ENCODE measurements around the gene TSHZ2.
"Not testable (repeated sequence)": the region's sequence is repeated elsewhere in the genome, so short reads cannot be mapped to it uniquely, and the experiment has no call there.

TSHZ2 gene

DNA sequence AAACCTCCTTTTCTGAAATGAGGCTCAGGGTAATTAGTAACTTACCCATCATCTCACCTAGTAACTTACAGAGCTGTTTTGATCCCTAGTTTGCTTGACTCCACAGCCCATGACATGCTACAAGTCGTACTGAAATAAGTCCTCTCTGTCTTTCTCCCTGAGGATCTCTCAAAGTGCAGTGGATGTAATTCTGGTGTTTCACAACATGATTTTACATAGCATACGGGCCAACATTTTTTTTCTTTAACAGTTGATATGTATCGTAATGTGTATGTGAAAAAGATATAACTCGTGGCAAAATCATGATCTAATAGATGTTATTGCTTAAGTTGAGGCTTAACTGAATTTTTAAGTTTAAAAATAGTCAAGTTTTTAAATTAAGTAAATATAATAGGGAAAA is 45.0 kb downstream of the TSHZ2 start:
- Histone ChIP-seq H3K4me1 (ENCODE audit: insufficient read depth, low read length) (no peaks in the 10 kb centered on the region), H3K36me3 (ENCODE audit: insufficient read depth, low read length) (no peaks in the 10 kb centered on the region), H3K27ac (ENCODE audit: low read depth, low read length) (no peak overlapping the region), H3K9ac (ENCODE audit: low read depth, low read length) (no peak overlapping the region), H3K9me3 (ENCODE audit: insufficient read depth, low read depth, low read length) (no peaks in the 10 kb centered on the region), H3K27me3 (ENCODE audit: insufficient read depth, low read length) (no peaks in the 10 kb centered on the region), H3K4me3 (ENCODE audit: low read length) (no peak overlapping the region)
- 95% methylated on average over 4 of the region's 4 CpGs for WGBS

DNA sequence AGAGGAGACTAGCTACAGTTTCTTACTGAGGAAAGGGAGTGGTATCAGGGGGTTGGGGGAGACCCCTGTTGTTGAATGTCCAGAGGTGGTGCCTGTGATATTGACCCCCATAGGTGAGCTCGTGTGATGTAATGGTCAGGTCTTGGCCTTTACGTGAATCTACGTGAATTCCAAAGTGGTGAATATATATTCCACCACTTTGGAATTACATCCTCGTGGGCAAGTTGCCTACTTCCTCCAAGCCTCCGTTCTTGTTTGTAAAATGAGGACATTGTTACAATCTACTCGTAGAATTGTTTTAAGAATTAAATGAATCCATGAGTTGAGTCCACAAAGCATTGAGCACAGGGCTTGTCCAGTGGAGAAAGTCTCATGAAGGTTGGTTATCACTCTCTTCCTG is 47.3 kb downstream of the TSHZ2 start:
- 94% methylated on average over 6 of the region's 6 CpGs for WGBS
- H3K27me3 ChIP-seq (ENCODE audit: insufficient read depth, low read length): no peaks in the 10 kb centered on the region
- H3K9me3 ChIP-seq (ENCODE audit: insufficient read depth, low read depth, low read length): no peaks in the 10 kb centered on the region
- no peaks in the 10 kb centered on the region for H3K36me3 ChIP-seq (ENCODE audit: insufficient read depth, low read length)
- no peak overlapping the region for H3K4me3 ChIP-seq (ENCODE audit: low read length)
- no peaks in the 10 kb centered on the region for H3K4me1 ChIP-seq (ENCODE audit: insufficient read depth, low read length)
- H3K9ac ChIP-seq (ENCODE audit: low read depth, low read length): no peak overlapping the region
- H3K27ac ChIP-seq (ENCODE audit: low read depth, low read length): no peak overlapping the region

DNA sequence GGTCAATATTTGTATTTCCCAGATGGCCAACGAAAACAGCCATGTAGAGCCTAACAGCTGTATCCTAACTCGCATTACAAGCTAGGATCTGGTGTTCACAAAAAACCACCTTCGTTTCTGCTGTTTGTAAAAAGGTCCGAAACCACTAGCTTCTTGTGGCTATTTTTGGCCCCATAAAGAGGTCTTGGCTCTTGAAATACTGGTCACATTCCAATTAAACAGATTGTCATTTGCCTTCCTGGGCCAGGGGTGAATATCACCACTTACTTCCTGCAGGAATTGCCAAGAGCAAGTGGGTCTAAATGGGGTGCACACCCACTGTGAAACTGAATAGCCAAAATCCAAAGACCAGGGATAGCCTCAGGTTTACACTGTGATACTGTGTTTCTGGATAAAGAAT is 48.2 kb downstream of the TSHZ2 start:
- Histone ChIP-seq H3K4me1 (ENCODE audit: insufficient read depth, low read length) (no peaks in the 10 kb centered on the region), H3K9ac (ENCODE audit: low read depth, low read length) (no peak overlapping the region), H3K36me3 (ENCODE audit: insufficient read depth, low read length) (no peaks in the 10 kb centered on the region), H3K9me3 (ENCODE audit: insufficient read depth, low read depth, low read length) (no peaks in the 10 kb centered on the region), H3K4me3 (ENCODE audit: low read length) (no peak overlapping the region), H3K27me3 (ENCODE audit: insufficient read depth, low read length) (no peaks in the 10 kb centered on the region), H3K27ac (ENCODE audit: low read depth, low read length) (no peak overlapping the region)
- 96% methylated on average over 4 of the region's 4 CpGs for WGBS

DNA sequence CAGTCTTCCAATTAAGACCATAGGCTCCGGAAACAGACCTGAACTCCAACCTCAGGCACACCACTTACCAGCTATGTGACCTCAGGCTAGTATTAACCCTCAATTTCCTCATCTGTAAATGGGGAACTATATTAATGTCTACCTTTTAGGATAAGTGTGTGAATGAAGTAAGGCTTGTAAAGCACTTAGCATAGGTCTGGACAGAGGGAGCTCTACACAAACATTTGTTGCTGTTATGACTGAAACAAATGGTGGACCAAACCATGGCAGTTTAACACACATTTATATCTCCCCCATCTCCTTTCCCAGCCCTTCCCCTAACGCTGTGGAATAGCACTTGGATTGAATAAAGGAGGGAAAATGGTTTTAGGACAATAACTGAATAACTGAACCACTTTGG is 48.7 kb downstream of the TSHZ2 start:
- no peaks in the 10 kb centered on the region for H3K4me1 ChIP-seq (ENCODE audit: insufficient read depth, low read length)
- no peak overlapping the region for H3K9ac ChIP-seq (ENCODE audit: low read depth, low read length)
- H3K27me3 ChIP-seq (ENCODE audit: insufficient read depth, low read length): no peaks in the 10 kb centered on the region
- H3K4me3 ChIP-seq (ENCODE audit: low read length): no peak overlapping the region
- 100% methylated on average over 2 of the region's 2 CpGs for WGBS
- no peaks in the 10 kb centered on the region for H3K9me3 ChIP-seq (ENCODE audit: insufficient read depth, low read depth, low read length)
- H3K36me3 ChIP-seq (ENCODE audit: insufficient read depth, low read length): no peaks in the 10 kb centered on the region
- no peak overlapping the region for H3K27ac ChIP-seq (ENCODE audit: low read depth, low read length)

- H3K27ac ChIP-seq (ENCODE audit: low read depth, low read length): no peak overlapping the region
Observed at GRCh38 chr20:53021934-53022333, 49.8 kb downstream of the TSHZ2 start.

DNA sequence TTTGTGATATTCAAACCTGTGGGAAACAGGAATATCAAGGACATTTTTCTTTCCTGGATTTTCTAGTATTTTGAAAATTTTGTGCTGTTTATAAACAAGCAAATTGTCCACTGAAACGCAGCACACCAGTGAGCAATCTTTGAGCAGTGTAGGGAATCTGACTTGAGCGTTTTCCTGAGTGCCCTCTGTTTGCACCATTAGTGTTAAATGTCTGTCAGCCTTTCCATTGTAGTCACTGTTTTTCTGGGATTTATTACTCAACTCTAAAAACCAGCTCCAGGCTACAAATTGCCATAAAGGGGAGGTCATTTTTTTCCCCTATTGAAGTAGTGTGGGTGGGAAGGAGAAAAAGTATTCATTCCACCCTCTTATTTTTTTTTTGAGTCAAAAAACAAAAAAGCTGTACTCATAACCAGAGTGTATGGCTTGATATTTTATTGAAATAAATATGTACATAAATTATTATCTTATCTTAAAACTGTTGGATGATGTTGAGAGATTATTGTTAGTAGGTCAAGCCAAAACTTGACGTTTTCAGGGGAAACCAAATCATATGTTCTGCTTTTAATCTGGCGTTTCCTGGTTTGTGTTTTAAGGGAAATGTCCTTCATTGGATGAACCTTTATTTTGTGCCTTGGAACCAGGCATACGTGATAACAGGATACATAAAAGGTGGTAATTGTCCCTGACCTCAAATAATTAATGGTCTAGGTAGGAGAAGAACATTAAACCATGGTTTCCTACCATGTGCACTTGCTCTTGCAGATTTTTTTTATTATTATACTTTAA is 51.8 kb downstream of the TSHZ2 start:
- Histone ChIP-seq H3K9ac (ENCODE audit: low read depth, low read length) (no peak overlapping the region), H3K36me3 (ENCODE audit: insufficient read depth, low read length) (no peaks in the 10 kb centered on the region), H3K9me3 (ENCODE audit: insufficient read depth, low read depth, low read length) (no peaks in the 10 kb centered on the region), H3K4me3 (ENCODE audit: low read length) (no peak overlapping the region), H3K27me3 (ENCODE audit: insufficient read depth, low read length) (no peaks in the 10 kb centered on the region), H3K27ac (ENCODE audit: low read depth, low read length) (no peak overlapping the region), H3K4me1 (ENCODE audit: insufficient read depth, low read length) (no peaks in the 10 kb centered on the region)
- 89% methylated on average over 5 of the region's 5 CpGs for WGBS

More at GRCh38 chr20:53021934-53022333, 49.8 kb downstream of the TSHZ2 start:
- Histone ChIP-seq H3K4me1 (ENCODE audit: insufficient read depth, low read length) (no peaks in the 10 kb centered on the region), H3K9ac (ENCODE audit: low read depth, low read length) (no peak overlapping the region), H3K9me3 (ENCODE audit: insufficient read depth, low read depth, low read length) (no peaks in the 10 kb centered on the region), H3K4me3 (ENCODE audit: low read length) (no peak overlapping the region), H3K27me3 (ENCODE audit: insufficient read depth, low read length) (no peaks in the 10 kb centered on the region), H3K36me3 (ENCODE audit: insufficient read depth, low read length) (no peaks in the 10 kb centered on the region)
- 100% methylated on average over 2 of the region's 3 CpGs for WGBS

DNA sequence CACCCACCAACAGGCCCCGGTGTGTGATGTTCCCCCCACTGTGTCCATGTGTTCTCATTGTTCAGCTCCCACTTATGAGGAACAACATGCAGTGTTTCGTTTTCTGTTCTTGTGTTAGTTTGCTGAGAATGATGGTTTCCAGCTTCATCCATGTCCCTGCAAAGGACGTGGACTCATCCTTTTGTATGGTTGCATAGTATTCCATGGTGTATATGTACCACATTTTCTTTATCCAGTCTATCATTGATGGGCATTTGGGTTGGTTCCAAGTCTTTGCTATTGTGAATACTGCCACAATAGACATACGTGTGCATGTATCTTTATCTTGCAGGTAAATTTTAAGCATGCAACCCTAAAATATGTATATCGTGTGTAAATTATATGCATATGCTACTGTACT is 52.5 kb downstream of the TSHZ2 start:
- 95% methylated on average over 5 of the region's 5 CpGs for WGBS
- H3K9ac ChIP-seq (ENCODE audit: low read depth, low read length); H3K4me3 ChIP-seq (ENCODE audit: low read length); H3K27me3 ChIP-seq (ENCODE audit: insufficient read depth, low read length); H3K9me3 ChIP-seq (ENCODE audit: insufficient read depth, low read depth, low read length); H3K27ac ChIP-seq (ENCODE audit: low read depth, low read length); H3K36me3 ChIP-seq (ENCODE audit: insufficient read depth, low read length); H3K4me1 ChIP-seq (ENCODE audit: insufficient read depth, low read length): not testable (repeated sequence)

- Histone ChIP-seq H3K9ac (ENCODE audit: low read depth, low read length) (no peak overlapping the region), H3K27me3 (ENCODE audit: insufficient read depth, low read length) (no peaks in the 10 kb centered on the region), H3K36me3 (ENCODE audit: insufficient read depth, low read length) (no peaks in the 10 kb centered on the region), H3K4me3 (ENCODE audit: low read length) (no peak overlapping the region), H3K27ac (ENCODE audit: low read depth, low read length) (no peak overlapping the region), H3K9me3 (ENCODE audit: insufficient read depth, low read depth, low read length) (no peaks in the 10 kb centered on the region), H3K4me1 (ENCODE audit: insufficient read depth, low read length) (no peaks in the 10 kb centered on the region)
Observed at GRCh38 chr20:53027089-53027488, 54.9 kb downstream of the TSHZ2 start.

- Histone ChIP-seq H3K9ac (ENCODE audit: low read depth, low read length) (no peak overlapping the region), H3K36me3 (ENCODE audit: insufficient read depth, low read length) (no peaks in the 10 kb centered on the region), H3K4me1 (ENCODE audit: insufficient read depth, low read length) (no peaks in the 10 kb centered on the region), H3K27me3 (ENCODE audit: insufficient read depth, low read length) (no peaks in the 10 kb centered on the region), H3K9me3 (ENCODE audit: insufficient read depth, low read depth, low read length) (no peaks in the 10 kb centered on the region), H3K4me3 (ENCODE audit: low read length) (no peak overlapping the region), H3K27ac (ENCODE audit: low read depth, low read length) (no peak overlapping the region)
- WGBS: 97% methylated on average over 5 of the region's 6 CpGs
Observed at GRCh38 chr20:53028337-53029007, 56.3 kb downstream of the TSHZ2 start.

- H3K27ac ChIP-seq (ENCODE audit: low read depth, low read length): no peak overlapping the region
- no peaks in the 10 kb centered on the region for H3K27me3 ChIP-seq (ENCODE audit: insufficient read depth, low read length)
- H3K4me1 ChIP-seq (ENCODE audit: insufficient read depth, low read length): no peaks in the 10 kb centered on the region
- H3K9ac ChIP-seq (ENCODE audit: low read depth, low read length): no peak overlapping the region
- H3K9me3 ChIP-seq (ENCODE audit: insufficient read depth, low read depth, low read length): no peaks in the 10 kb centered on the region
- no peak overlapping the region for H3K4me3 ChIP-seq (ENCODE audit: low read length)
- H3K36me3 ChIP-seq (ENCODE audit: insufficient read depth, low read length): no peaks in the 10 kb centered on the region
- 94% methylated on average over 2 of the region's 3 CpGs for WGBS
Observed at GRCh38 chr20:53030061-53030460, 57.9 kb downstream of the TSHZ2 start.

GRCh38 chr20:53032046-53032445 is 59.9 kb downstream of the TSHZ2 start:
- Histone ChIP-seq H3K27me3 (ENCODE audit: insufficient read depth, low read length) (no peaks in the 10 kb centered on the region), H3K27ac (ENCODE audit: low read depth, low read length) (no peak overlapping the region), H3K36me3 (ENCODE audit: insufficient read depth, low read length) (no peaks in the 10 kb centered on the region), H3K4me1 (ENCODE audit: insufficient read depth, low read length) (no peaks in the 10 kb centered on the region), H3K4me3 (ENCODE audit: low read length) (no peak overlapping the region), H3K9me3 (ENCODE audit: insufficient read depth, low read depth, low read length) (no peaks in the 10 kb centered on the region), H3K9ac (ENCODE audit: low read depth, low read length) (no peak overlapping the region)
- WGBS: 96% methylated on average over 11 of the region's 11 CpGs
